ENCODE results near the gene ETNK2. TPM values are rescaled to one million over a fixed set of nuclear protein-coding genes. Genes with fewer than 3 reads are reported as not detected.

The ETNK2 gene
- polyA plus RNA-seq, 3 donors = not detected

DNA sequence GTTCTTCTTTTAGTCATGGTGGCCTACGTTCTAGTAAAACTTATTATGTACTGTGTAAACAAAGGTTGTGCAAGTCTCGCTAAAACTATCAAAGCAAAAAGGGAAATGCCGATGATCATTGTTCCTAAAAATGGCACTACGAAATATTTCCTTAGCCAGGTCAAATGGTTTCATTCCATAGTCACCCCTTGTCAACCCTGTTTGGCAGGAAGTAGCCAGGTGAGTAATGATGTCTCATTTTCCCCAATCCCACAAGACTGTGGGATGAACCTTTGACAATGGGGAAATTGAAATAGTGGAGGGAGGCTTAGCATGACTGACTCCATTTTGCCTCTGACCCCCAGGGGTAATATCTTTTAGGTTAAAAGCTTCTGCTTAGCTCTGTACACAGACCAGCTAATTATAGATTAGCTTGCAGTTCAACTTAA is 19.9 kb upstream of the ETNK2 start:
- Histone ChIP-seq H4K20me1 (ENCODE audit: insufficient read depth, low read length) (no peaks in the 10 kb centered on the region), H3K4me1 (ENCODE audit: control insufficient read depth in 1 of 2, insufficient read depth in 2 of 2, low read length in 2 of 2) (no peaks in the 10 kb centered on the region), H3K27ac (ENCODE audit: low read depth in 1 of 2, low read length in 2 of 2) (no peak overlapping the region), H3K4me2 (replicated peaks; ENCODE audit: extremely low read depth, low read length, poor library complexity, severe bottlenecking) (no peak overlapping the region), H3K9me3 (replicated peaks in 1 of 2; ENCODE audit: control insufficient read depth in 1 of 2, insufficient read depth in 1 of 2, low read length in 2 of 2) (peaks cover 18 to 26% of the 10 kb centered on the region in 2 donors), H3K79me2 (ENCODE audit: insufficient read depth, low read length) (no peaks in the 10 kb centered on the region), H3K27me3 (ENCODE audit: control insufficient read depth in 2 of 2, insufficient read depth in 2 of 2, low read length in 2 of 2) (no peaks in the 10 kb centered on the region), H2AFZ (ENCODE audit: insufficient read depth, low read depth, low read length, poor library complexity, severe bottlenecking) (no peak overlapping the region), H3K9ac (ENCODE audit: insufficient read depth, low read length, poor library complexity, severe bottlenecking) (no peak overlapping the region), H3K36me3 (replicated peaks in 1 of 2; ENCODE audit: control insufficient read depth in 1 of 2, insufficient read depth in 2 of 2, low read length in 2 of 2) (no peaks in the 10 kb centered on the region), H3K4me3 (replicated peaks in 1 of 3; ENCODE audit: low read depth in 2 of 3, low read length in 3 of 3) (no peak overlapping the region)
- peak in 1 of 3 donors; percentile 30 for DNase-seq
- Mint-ChIP-seq H3K27ac (no peak overlapping the region), H3K9me3 (peaks cover 10 to 33% (median 26%) of the 10 kb centered on the region in 7 donors), H3K36me3 (no peaks in the 10 kb centered on the region), H3K4me1 (peaks cover 4% of the 10 kb centered on the region), H3K27me3 (ENCODE audit: low read depth in 3 of 3) (peaks cover 0 to 3% (median 1%) of the 10 kb centered on the region in 3 donors), H3K4me3 (no peak overlapping the region)
- TF ChIP-seq, protein P1, sequence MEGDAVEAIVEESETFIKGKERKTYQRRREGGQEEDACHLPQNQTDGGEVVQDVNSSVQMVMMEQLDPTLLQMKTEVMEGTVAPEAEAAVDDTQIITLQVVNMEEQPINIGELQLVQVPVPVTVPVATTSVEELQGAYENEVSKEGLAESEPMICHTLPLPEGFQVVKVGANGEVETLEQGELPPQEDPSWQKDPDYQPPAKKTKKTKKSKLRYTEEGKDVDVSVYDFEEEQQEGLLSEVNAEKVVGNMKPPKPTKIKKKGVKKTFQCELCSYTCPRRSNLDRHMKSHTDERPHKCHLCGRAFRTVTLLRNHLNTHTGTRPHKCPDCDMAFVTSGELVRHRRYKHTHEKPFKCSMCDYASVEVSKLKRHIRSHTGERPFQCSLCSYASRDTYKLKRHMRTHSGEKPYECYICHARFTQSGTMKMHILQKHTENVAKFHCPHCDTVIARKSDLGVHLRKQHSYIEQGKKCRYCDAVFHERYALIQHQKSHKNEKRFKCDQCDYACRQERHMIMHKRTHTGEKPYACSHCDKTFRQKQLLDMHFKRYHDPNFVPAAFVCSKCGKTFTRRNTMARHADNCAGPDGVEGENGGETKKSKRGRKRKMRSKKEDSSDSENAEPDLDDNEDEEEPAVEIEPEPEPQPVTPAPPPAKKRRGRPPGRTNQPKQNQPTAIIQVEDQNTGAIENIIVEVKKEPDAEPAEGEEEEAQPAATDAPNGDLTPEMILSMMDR (IDR thresholded peaks at IDR 0.05) = no peak
- intact Hi-C loops (cut with micrococcal nuclease) = no loop called here
- WGBS (ENCODE audit: insufficient coverage) = no CpG with 5 or more reads among the region's 4 CpGs

DNA sequence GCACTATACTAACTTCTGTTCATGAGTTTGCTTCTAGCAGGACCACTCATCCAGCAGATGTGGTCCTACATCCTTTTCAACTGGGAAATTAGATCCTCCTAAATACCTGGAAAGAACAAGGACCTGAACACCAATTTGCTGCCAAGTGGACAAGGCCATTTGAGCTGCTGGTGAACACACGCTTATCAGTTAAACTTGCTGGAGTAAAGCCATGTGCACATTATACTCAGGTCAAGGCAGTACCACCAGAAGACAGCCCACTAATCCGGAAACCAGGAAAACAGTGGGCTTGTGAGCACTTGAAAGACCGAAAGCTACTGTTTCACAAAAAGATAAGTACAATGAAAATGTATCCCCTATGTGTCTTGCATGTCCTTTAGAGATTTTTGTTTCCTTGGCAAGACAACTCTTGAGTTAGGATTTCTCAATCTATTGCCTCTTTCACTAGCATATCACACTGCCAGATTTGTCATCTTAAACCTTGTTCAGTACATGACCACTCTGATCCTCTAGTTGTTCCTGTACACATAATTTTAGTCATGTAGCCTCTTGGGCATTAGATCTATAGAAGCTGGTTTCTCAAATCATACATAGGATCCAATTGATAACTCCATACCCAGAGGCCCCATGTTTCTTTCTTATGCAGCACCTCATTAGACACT is 18.8 kb upstream of the ETNK2 start:
- peaks cover 18 to 26% of the 10 kb centered on the region in 2 donors for H3K9me3 ChIP-seq (replicated peaks in 1 of 2; ENCODE audit: control insufficient read depth in 1 of 2, insufficient read depth in 1 of 2, low read length in 2 of 2)
- H3K79me2 ChIP-seq (ENCODE audit: insufficient read depth, low read length) = no peaks in the 10 kb centered on the region
- no peak overlapping the region for H3K27ac ChIP-seq (ENCODE audit: low read depth in 1 of 2, low read length in 2 of 2)
- TF ChIP-seq, protein P1 (IDR thresholded peaks at IDR 0.05) = no peak
- Mint-ChIP-seq H3K4me3 (no peak overlapping the region), H3K27ac (no peak overlapping the region), H3K4me1 (peaks cover 4% of the 10 kb centered on the region), H3K36me3 (no peaks in the 10 kb centered on the region), H3K27me3 (ENCODE audit: low read depth in 3 of 3) (peaks cover 1 to 6% (median 3%) of the 10 kb centered on the region in 3 donors), H3K9me3 (peaks cover 10 to 33% (median 26%) of the 10 kb centered on the region in 7 donors)
- H2AFZ ChIP-seq (ENCODE audit: insufficient read depth, low read depth, low read length, poor library complexity, severe bottlenecking) = no peak overlapping the region
- no peaks in the 10 kb centered on the region for H3K27me3 ChIP-seq (ENCODE audit: control insufficient read depth in 2 of 2, insufficient read depth in 2 of 2, low read length in 2 of 2)
- H3K4me3 ChIP-seq (replicated peaks in 1 of 3; ENCODE audit: low read depth in 2 of 3, low read length in 3 of 3) = no peak overlapping the region
- no peaks in the 10 kb centered on the region for H3K4me1 ChIP-seq (ENCODE audit: control insufficient read depth in 1 of 2, insufficient read depth in 2 of 2, low read length in 2 of 2)
- WGBS (ENCODE audit: insufficient coverage) = 100% methylated on average over 2 of the region's 3 CpGs
- H4K20me1 ChIP-seq (ENCODE audit: insufficient read depth, low read length) = no peaks in the 10 kb centered on the region
- no peak overlapping the region for H3K9ac ChIP-seq (ENCODE audit: insufficient read depth, low read length, poor library complexity, severe bottlenecking)
- no peak overlapping the region for H3K4me2 ChIP-seq (replicated peaks; ENCODE audit: extremely low read depth, low read length, poor library complexity, severe bottlenecking)
- DNase-seq = no peak
- no peaks in the 10 kb centered on the region for H3K36me3 ChIP-seq (replicated peaks in 1 of 2; ENCODE audit: control insufficient read depth in 1 of 2, insufficient read depth in 2 of 2, low read length in 2 of 2)
- intact Hi-C loops (cut with micrococcal nuclease) = no loop called here
